Skeletal muscle tissue (tissue), 4 donors: ENCODE results near the gene PDIA5. TPM values are rescaled to one million over a fixed set of nuclear protein-coding genes. Genes with fewer than 3 reads are reported as not detected.

ENCODE experiments used
- H3K27ac ChIP-seq: one replicate; pipeline ENCODE4 v1.7.0; 2013; ENCODE audit warnings: mild to moderate bottlenecking, low read depth, low read length, inconsistent platforms
- H3K27me3 ChIP-seq, 3 donors: one replicate each; pipeline ENCODE4 v1.7.0; 2013; ENCODE audit warnings: low read length in 3 of 3; ENCODE audit not compliant: control insufficient read depth in 3 of 3, insufficient read depth in 3 of 3
- H3K36me3 ChIP-seq, 3 donors: one replicate each; pipeline ENCODE4 v1.7.0; 2013; ENCODE audit warnings: low read length in 3 of 3; ENCODE audit not compliant: control insufficient read depth in 3 of 3, insufficient read depth in 3 of 3
- H3K4me1 ChIP-seq, 3 donors: one replicate each; pipeline ENCODE4 v1.7.0; 2013; ENCODE audit warnings: low read length in 3 of 3, mild to moderate bottlenecking in 3 of 3; ENCODE audit not compliant: control insufficient read depth in 3 of 3, insufficient read depth in 3 of 3
- H3K4me3 ChIP-seq, 3 donors: one replicate each; pipeline ENCODE4 v1.7.0; 2013; ENCODE audit warnings: low read length in 3 of 3
- H3K9ac ChIP-seq, 3 donors: one replicate each; pipeline ENCODE4 v1.7.0; 2013; ENCODE audit warnings: low read length in 3 of 3, mild to moderate bottlenecking in 3 of 3, moderate library complexity in 2 of 3, low read depth in 1 of 3
- H3K9me3 ChIP-seq, 3 donors: one replicate each; pipeline ENCODE4 v1.7.0; 2013; ENCODE audit warnings: low read length in 3 of 3; ENCODE audit not compliant: control insufficient read depth in 3 of 3
- total RNA-seq: library from RNA; depleted of rRNA; stranded (reverse); fragments of >200 nt; gene quantifications from one replicate; pipeline ENCODE4 v1.2.3, GENCODE V29; 2014
- donor health status: Osteomylitis.

PDIA5 gene
- total RNA-seq, 1 donor from 2014 or later: 12.0 TPM

- peaks cover 0 to 6% (median 6%) of the 10 kb centered on the region in 3 donors for H3K4me1 ChIP-seq
- H3K36me3 ChIP-seq: no peaks in the 10 kb centered on the region
- H3K9ac ChIP-seq: no peak overlapping the region
- no peaks in the 10 kb centered on the region for H3K9me3 ChIP-seq
- no peak overlapping the region for H3K4me3 ChIP-seq
- peaks cover 3 to 6% (median 5%) of the 10 kb centered on the region in 3 donors for H3K27me3 ChIP-seq
- H3K27ac ChIP-seq: no peak overlapping the region
Measured at GRCh38 chr3:123038751-123039150, 28.1 kb upstream of the PDIA5 start.

GRCh38 chr3:123039178-123039577, 27.6 kb upstream of the PDIA5 start:
- no peaks in the 10 kb centered on the region for H3K9me3 ChIP-seq
- no peak overlapping the region for H3K27ac ChIP-seq
- no peak overlapping the region for H3K9ac ChIP-seq
- no peak overlapping the region for H3K4me3 ChIP-seq
- peaks cover 0 to 6% (median 6%) of the 10 kb centered on the region in 3 donors for H3K4me1 ChIP-seq
- H3K36me3 ChIP-seq: no peaks in the 10 kb centered on the region
- peaks cover 3 to 6% (median 5%) of the 10 kb centered on the region in 3 donors for H3K27me3 ChIP-seq

GRCh38 chr3:123042413-123042812, 24.4 kb upstream of the PDIA5 start:
- H3K4me1 ChIP-seq: no peaks in the 10 kb centered on the region

GRCh38 chr3:123044981-123045763, 21.7 kb upstream of the PDIA5 start:
- no peaks in the 10 kb centered on the region for H3K36me3 ChIP-seq
- H3K27ac ChIP-seq: no peak overlapping the region

More at GRCh38 chr3:123042413-123042812, 24.4 kb upstream of the PDIA5 start:
- Histone ChIP-seq H3K9me3 (no peaks in the 10 kb centered on the region), H3K4me3 (no peak overlapping the region), H3K9ac (no peak overlapping the region), H3K27ac (no peak overlapping the region), H3K36me3 (no peaks in the 10 kb centered on the region), H3K27me3 (peaks cover 3 to 10% (median 5%) of the 10 kb centered on the region in 3 donors)

GRCh38 chr3:123046262-123047061, 20.4 kb upstream of the PDIA5 start:
- Histone ChIP-seq H3K9me3 (no peaks in the 10 kb centered on the region), H3K27me3 (peaks cover under 1 to 5% (median 4%) of the 10 kb centered on the region in 3 donors), H3K4me1 (peaks cover 0 to 3% (median 0%) of the 10 kb centered on the region in 3 donors), H3K4me3 (no peak overlapping the region), H3K9ac (no peak overlapping the region), H3K27ac (no peak overlapping the region), H3K36me3 (no peaks in the 10 kb centered on the region)

More at GRCh38 chr3:123044981-123045763, 21.7 kb upstream of the PDIA5 start:
- Histone ChIP-seq H3K27me3 (peaks cover 3 to 7% (median 5%) of the 10 kb centered on the region in 3 donors), H3K9ac (no peak overlapping the region), H3K9me3 (no peaks in the 10 kb centered on the region), H3K4me3 (no peak overlapping the region), H3K4me1 (peaks cover 0 to 3% (median 0%) of the 10 kb centered on the region in 3 donors)

- H3K9me3 ChIP-seq: no peaks in the 10 kb centered on the region
- no peak overlapping the region for H3K9ac ChIP-seq
- H3K27ac ChIP-seq: no peak overlapping the region
- H3K4me1 ChIP-seq: peaks cover 0 to 3% (median 0%) of the 10 kb centered on the region in 3 donors
- H3K36me3 ChIP-seq: no peaks in the 10 kb centered on the region
- peaks cover 0 to 4% (median under 1%) of the 10 kb centered on the region in 3 donors for H3K27me3 ChIP-seq
- H3K4me3 ChIP-seq: no peak overlapping the region
Measured at GRCh38 chr3:123047062-123047319, 19.8 kb upstream of the PDIA5 start.

- Histone ChIP-seq H3K4me1 (peaks cover 0 to 3% (median 0%) of the 10 kb centered on the region in 3 donors), H3K4me3 (no peak overlapping the region), H3K27ac (no peak overlapping the region)
Measured at GRCh38 chr3:123048480-123049237, 18.2 kb upstream of the PDIA5 start.

GRCh38 chr3:123050666-123051065, 16.2 kb upstream of the PDIA5 start:
- no peak overlapping the region for H3K4me3 ChIP-seq
- no peaks in the 10 kb centered on the region for H3K9me3 ChIP-seq
- H3K9ac ChIP-seq: no peak overlapping the region
- H3K36me3 ChIP-seq: no peaks in the 10 kb centered on the region
- H3K4me1 ChIP-seq: peaks cover 0 to 3% (median 0%) of the 10 kb centered on the region in 3 donors
- peaks cover 0 to 8% (median 0%) of the 10 kb centered on the region in 3 donors for H3K27me3 ChIP-seq
- H3K27ac ChIP-seq: no peak overlapping the region

More at GRCh38 chr3:123048480-123049237, 18.2 kb upstream of the PDIA5 start:
- Histone ChIP-seq H3K27me3 (peaks cover 0 to 8% (median 0%) of the 10 kb centered on the region in 3 donors), H3K9ac (no peak overlapping the region), H3K9me3 (no peaks in the 10 kb centered on the region), H3K36me3 (no peaks in the 10 kb centered on the region)

GRCh38 chr3:123053107-123053506, 13.7 kb upstream of the PDIA5 start:
- H3K4me1 ChIP-seq: peaks cover 0 to 3% (median 0%) of the 10 kb centered on the region in 3 donors
- no peaks in the 10 kb centered on the region for H3K9me3 ChIP-seq
- no peak overlapping the region for H3K4me3 ChIP-seq
- no peak overlapping the region for H3K9ac ChIP-seq
- peaks cover 0 to 4% (median 0%) of the 10 kb centered on the region in 3 donors for H3K27me3 ChIP-seq
- H3K36me3 ChIP-seq: no peaks in the 10 kb centered on the region
- no peak overlapping the region for H3K27ac ChIP-seq
